ENCODE measurements around the gene AK1.

The AK1 gene

DNA sequence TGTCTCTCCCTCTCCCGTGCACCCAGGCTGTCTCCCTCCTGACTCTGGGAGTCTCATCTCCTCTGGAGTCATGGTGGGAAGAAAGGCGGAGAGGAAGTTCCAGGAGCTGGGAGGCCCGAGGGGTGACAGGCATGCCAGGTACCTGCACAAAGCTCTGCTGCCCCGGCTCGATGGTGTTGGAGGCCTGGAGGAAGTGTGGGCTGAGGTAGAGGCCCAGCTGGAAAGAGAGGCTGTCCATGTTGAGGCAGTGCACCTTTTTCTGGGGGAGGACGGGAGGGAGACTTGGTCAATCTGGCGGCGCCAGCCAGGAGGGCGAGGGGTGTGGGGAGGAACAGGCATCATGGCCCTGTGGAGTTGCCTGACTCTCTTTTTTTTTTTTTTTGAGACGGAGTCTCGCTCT, 58.9 kb downstream of the AK1 start:
- no peak for TF ChIP-seq CTCF (IDR thresholded peaks at IDR 0.05)

DNA sequence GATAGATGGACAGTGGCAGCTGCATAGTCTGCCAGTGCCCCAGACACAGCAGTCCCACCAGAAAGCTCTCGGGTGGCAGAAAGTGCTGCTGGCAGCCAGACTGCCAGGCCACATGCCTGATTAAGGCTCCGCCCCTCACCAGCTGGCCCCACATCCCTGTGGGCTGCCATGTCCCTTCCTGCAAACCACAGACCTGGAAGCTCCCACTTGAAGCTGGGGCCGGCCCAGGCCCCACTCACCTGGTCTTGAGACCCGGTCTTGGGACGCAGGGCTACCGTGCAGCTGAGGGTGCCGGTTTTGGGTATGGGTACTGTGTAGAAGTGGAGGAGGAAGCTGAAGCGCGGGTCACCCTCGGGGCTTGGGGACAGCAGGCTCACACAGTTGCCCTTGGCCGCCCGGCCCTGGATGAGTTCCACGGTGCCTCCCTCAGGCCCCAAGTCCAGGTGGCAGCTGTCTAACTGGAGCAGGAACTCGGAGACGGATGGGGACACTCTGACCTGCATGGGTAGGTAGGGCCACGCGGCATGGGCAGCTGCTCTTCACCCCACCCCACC, 59.5 kb downstream of the AK1 start:
- TF ChIP-seq CTCF (IDR thresholded peaks at IDR 0.05) = no peak

- TF ChIP-seq CTCF (IDR thresholded peaks at IDR 0.05) = no peak
These were observed 60.7 kb downstream of the AK1 start for GRCh38 chr9:127816728-127817127.

All from LNCAP (cell line).